ENCODE measurements around the gene C6orf47.
A peak's percentile ranks its signal among the peaks of the same experiment; 100 is the strongest.

Gene C6orf47

GRCh38 chr6:31691564-31692108 lies 31.1 kb upstream of the C6orf47 start:
- DNase-seq (ENCODE audit: low read depth), result no peak
- H3K4me3 ChIP-seq (ENCODE audit: low read length), result no peak overlapping the region
- TF ChIP-seq CTCF (conservative IDR thresholded peaks at IDR 0.05; ENCODE audit: low read depth, low read length), result no peak

- no peak overlapping the region for H3K4me3 ChIP-seq (ENCODE audit: low read length)
- no peak for DNase-seq (ENCODE audit: low read depth)
- TF ChIP-seq CTCF (conservative IDR thresholded peaks at IDR 0.05; ENCODE audit: low read depth, low read length), result no peak
These were observed 30.5 kb upstream of the C6orf47 start for GRCh38 chr6:31691078-31691463.

GRCh38 chr6:31690231-31691077 lies 29.9 kb upstream of the C6orf47 start:
- DNase-seq (ENCODE audit: low read depth), result peak; percentile 34
- H3K4me3 ChIP-seq (ENCODE audit: low read length), result no peak overlapping the region
- no peak for TF ChIP-seq CTCF (conservative IDR thresholded peaks at IDR 0.05; ENCODE audit: low read depth, low read length)

GRCh38 chr6:31689249-31690110 lies 28.9 kb upstream of the C6orf47 start:
- H3K4me3 ChIP-seq (ENCODE audit: low read length), result no peak overlapping the region
- no peak for DNase-seq (ENCODE audit: low read depth)
- TF ChIP-seq CTCF (conservative IDR thresholded peaks at IDR 0.05; ENCODE audit: low read depth, low read length), result peak; percentile 55

GRCh38 chr6:31687860-31688693 lies 27.5 kb upstream of the C6orf47 start:
- TF ChIP-seq CTCF (conservative IDR thresholded peaks at IDR 0.05; ENCODE audit: low read depth, low read length), result no peak
- no peak for DNase-seq (ENCODE audit: low read depth)
- H3K4me3 ChIP-seq (ENCODE audit: low read length), result no peak overlapping the region

GRCh38 chr6:31687321-31687720 lies 26.7 kb upstream of the C6orf47 start:
- no peak for DNase-seq (ENCODE audit: low read depth)
- TF ChIP-seq CTCF (conservative IDR thresholded peaks at IDR 0.05; ENCODE audit: low read depth, low read length), result no peak
- no peak overlapping the region for H3K4me3 ChIP-seq (ENCODE audit: low read length)

All from retinal pigment epithelial cell (primary cell).